GM19328 (cell line): Measurements from ENCODE around the gene LYPD6.

ENCODE experiments used
- ATAC-seq: cut with Tn5 transposase; IDR thresholded peaks from one replicate; pipeline ENCODE4 v1.9.1; 2021; ENCODE audit warnings: mild to moderate bottlenecking, moderate library complexity; ENCODE audit not compliant: unreplicated experiment

LYPD6 gene

GRCh38 chr2:149446748-149447147 is 116.4 kb downstream of the LYPD6 start:
- ATAC-seq: no peak

GRCh38 chr2:149448315-149448714 is 117.9 kb downstream of the LYPD6 start:
- ATAC-seq: no peak

GRCh38 chr2:149449017-149449416 is 118.6 kb downstream of the LYPD6 start:
- ATAC-seq: no peak

- no peak for ATAC-seq
These were observed 121.2 kb downstream of the LYPD6 start for GRCh38 chr2:149451417-149452165.

DNA sequence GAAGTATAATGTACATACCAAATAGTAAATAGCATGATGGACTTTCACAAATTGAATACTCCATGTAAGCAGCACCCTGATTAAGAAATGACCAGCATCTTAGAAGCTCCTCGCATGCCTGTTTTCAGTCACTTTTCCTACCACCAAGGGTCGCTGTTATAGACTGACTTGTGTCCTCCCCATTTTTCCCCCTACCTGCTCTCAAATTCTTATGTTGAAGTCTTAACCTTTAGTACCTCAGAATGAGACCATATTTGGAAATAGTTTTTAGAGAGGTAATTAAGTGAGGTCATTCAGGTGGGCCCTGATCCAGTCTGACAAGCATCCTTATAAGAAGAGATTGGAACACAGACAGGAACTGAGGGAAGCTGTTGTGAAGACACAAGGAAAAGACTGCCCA is 125.9 kb downstream of the LYPD6 start:
- no peak for ATAC-seq

DNA sequence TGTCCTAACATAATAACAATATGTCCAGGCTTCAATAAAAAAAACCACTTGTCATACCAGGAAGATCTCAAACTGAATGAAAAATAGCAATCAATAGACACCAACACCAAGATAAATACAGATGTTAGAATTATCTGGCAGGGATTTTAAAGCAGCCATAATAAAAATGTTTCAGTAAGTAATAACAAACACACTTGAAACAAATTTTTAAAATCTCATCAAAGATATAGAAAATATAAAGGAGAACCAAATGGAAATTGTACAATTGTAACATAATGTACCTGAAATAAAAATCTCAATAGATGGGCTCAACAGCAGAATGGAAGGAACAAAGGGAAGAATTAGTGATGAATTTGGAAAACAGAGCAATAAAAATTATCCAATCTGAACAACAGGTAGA is 128.1 kb downstream of the LYPD6 start:
- ATAC-seq: no peak

- peak; percentile 75 for ATAC-seq
These were observed 133.1 kb downstream of the LYPD6 start for GRCh38 chr2:149463328-149464002.

DNA sequence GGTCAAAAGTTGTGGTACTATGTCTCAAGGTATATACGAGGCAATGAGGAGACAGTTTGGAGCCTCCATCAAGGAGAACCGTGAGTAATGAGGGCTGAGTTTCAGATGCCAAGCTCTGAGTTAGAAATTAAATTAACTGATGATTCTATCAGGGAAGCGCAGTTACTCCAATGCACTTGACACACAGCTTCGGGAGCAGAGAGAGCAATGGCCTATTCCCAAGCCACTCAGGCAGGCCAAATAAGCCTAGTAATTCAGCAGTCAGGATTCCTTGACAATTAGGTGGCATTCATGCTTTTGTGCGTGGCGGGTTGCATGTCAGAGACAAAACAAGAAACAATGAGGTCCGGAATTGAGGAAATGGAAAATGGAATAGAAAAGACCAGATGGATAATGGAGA is 134.0 kb downstream of the LYPD6 start:
- ATAC-seq: no peak

GRCh38 chr2:149465873-149466272 is 135.5 kb downstream of the LYPD6 start:
- ATAC-seq: no peak

DNA sequence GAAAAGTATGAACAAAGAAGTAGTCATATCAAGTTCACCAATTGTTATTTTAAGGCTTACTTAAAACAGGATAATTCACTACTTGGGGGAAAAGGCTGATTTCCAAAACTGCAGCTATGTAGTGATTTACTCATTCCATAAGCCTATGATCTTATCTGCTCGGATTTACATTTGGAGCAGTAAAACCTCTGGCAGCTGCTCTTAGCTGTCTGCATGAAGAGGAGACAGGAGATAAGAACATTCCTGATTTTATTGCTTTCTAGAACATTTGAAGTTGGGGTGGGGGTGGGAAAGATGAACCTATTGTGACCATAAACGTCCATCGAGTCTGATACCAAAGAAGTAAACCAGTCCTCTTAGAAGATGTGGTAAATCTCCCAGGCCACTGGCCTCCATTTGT is 136.2 kb downstream of the LYPD6 start:
- ATAC-seq: no peak

- no peak for ATAC-seq
These were observed 137.0 kb downstream of the LYPD6 start for GRCh38 chr2:149467436-149467835.

GRCh38 chr2:149468636-149469035 is 138.2 kb downstream of the LYPD6 start:
- no peak for ATAC-seq

DNA sequence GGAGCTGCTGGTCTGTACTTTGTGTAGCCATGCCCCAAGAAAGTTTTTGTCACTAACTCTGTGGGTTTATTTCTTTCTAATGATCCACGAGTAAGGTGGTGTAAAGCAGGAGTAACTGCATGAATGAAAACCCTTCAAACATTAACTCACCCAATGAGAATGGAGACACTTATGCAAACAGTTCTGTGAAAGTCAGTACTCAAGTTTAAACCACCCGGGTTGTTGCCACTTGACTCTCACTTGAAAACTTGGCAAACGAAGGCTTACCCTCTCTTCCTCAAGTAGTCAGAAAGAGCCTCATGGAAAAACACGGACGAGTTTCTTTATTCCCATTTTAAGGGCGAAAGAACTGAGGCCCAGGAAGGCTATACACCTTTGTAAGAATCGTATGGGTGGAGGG is 139.7 kb downstream of the LYPD6 start:
- no peak for ATAC-seq

DNA sequence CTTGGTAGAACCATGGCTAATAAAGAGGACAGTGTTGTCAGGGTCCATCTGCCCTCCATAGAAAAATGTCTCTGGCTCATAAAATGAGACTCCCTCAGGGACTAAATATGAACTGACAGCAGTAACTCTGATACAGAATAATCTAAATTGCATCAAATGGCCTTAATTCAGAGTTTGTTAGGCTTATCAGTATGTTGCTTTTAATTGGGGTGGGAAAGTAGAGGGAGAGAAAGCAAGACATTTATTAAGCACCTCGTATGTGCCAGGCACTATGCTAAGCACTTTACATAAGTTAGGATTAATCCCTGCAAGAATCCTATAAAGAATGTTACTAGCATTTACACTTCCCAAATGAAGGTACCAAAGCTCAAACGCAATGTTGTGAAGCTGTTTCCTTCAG is 142.0 kb downstream of the LYPD6 start:
- ATAC-seq: no peak

- no peak for ATAC-seq
These were observed 142.7 kb downstream of the LYPD6 start for GRCh38 chr2:149473068-149473467.

GRCh38 chr2:149473521-149473920 is 143.1 kb downstream of the LYPD6 start:
- no peak for ATAC-seq

DNA sequence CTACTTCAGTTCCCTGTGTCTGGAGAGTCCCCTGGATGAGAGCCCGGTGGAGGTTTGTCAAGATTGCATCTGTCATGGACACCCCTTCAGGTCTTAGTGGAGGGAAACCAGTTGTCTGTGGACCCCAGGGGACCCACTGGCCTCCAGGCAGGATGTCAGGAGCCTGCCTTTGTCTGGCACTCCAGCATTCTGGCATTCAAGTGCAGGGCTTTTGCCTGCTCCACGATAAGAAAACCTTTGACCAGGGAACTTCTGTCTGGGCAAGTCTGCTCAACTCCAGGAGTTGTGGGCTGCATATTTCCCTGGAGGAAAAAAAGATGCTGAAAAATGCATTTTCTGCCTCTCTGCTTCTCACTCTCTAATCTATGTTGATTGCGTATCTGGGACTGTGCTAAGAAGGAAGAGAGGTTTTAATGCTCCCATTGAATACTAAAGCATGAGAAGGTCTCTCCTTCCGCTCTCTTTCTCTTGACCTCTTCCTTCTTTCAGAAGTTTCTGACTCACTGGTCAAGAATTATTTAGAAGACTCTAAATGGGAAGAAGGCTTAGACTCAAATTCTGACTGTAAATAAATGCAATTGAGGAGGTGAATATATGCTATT is 152.7 kb downstream of the LYPD6 start:
- ATAC-seq: no peak

DNA sequence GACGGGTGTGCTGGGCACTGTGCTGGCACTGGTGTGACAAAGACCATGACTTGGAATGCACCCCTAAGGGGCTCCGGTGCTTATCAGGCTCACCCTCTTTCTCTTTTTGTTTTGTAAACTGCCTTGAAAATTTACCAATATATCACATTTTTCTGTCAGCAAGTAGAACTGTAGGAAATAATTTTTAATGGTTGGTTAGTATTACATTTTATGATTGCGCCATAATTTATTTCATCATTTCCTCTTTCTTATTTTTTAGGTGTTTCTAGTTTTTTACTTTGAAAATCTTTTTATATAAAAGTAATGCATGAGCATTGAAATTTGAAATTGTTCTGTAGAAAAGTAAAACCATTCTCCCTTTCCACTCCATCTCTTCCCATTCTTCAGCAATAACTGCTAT is 156.3 kb downstream of the LYPD6 start:
- no peak for ATAC-seq

GRCh38 chr2:149487189-149487588 is 156.8 kb downstream of the LYPD6 start:
- ATAC-seq: no peak

DNA sequence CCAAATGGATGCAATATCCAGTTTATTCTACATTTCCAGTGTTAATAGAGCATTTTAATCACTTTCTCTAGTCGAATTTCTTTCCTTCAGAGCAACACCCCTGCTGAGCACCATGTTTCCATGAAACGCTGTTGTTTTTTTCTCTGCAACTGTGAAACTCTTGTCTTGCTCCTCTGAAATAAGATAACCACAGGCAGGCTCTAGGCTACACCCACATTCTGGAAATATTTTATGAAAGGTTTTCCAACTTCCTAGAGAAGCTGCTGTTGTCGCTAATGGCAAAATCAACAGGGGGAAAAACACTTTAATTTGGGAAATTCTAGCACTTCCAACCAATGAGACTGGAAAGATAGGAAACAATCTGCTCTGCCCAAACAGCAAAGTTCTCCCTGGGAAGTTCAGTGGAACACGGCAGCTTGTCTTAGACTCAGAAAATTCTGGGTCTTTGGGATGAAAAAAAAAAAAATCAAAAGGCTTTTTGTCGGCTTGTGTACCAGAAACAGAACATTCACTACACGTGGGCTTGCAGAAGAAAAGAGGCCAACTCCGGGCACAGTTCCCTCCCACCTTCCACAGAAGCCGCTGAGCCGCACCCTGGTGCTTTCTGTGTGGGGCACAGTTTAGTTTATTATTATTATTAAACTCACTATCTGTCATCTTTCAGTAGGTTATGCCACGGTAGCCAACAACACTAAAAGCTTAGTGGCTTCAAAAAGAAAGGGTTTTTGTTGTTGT is 158.5 kb downstream of the LYPD6 start:
- no peak for ATAC-seq

DNA sequence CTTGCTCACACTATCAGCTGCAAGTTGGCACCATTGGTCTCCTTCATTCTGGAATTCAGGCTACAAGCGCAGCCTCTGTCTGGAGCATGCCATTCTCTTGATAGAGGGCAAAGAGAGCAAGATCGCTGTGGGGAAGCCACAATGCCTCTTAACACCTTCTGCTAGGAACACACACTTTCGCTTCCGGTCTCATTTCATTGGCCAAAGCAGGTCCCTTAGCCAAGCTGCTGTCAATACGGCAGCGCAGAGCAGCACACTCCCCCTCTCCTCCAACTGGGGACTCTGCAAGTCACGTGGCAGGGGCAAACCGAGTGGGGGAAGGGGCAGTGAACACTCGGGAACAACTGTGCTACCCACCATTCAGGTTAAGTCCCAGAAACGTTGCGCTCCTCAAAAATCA is 159.1 kb downstream of the LYPD6 start:
- ATAC-seq: no peak

DNA sequence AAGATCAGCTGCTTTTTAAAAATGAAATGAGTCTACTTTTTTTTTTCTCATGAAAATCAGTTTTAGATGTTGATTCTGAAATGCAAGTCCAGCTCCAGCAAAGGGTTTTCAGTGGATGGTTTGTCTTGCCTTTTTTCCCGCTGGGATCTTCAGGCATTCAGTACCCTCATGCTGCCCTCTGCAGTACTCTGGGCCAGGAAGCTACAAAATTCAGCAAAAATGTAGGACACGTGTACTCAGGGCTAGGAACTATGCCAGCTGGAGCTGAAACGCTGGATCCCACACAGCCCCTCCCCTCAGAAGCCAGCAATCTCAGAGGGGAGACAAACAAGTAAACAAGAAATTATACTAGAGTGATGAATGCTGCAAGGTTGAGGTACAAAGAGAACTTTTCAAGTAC is 159.9 kb downstream of the LYPD6 start:
- no peak for ATAC-seq
